AG04449 (cell line): Measurements from ENCODE around the gene PHC2.

Experiments used
- CTCF ChIA-PET: fragments of 350-600 bp; formaldehyde crosslinking; extraction: SDS; loops from one replicate; lab custom pipeline; 2021; ENCODE audit warnings: antibody characterized with exemption; lab: Yijun Ruan, JAX
- POLR2A ChIA-PET: fragments of 400-600, 350-600 bp; formaldehyde crosslinking; extraction: SDS; loops from one replicate; lab custom pipeline; 2020; ENCODE audit warnings: antibody characterized with exemption, inconsistent platforms; lab: Yijun Ruan, JAX
- DNase-seq: peaks from one replicate; pipeline ENCODE4 v3.0.0-alpha.2; 2010; ENCODE audit warnings: low read depth, low spot score
- H3K4me3 ChIP-seq: 2 replicates; pipeline ENCODE4 v1.5.1; 2011; ENCODE audit warnings: low read depth, mild to moderate bottlenecking, control low read depth, low read length
- TF ChIP-seq, protein P1 (sequence below): IDR thresholded peaks from one replicate; pipeline ENCODE4 v1.5.1; 2011; ENCODE audit warnings: mild to moderate bottlenecking, moderate library complexity, low read length, control low read depth, inconsistent platforms; ENCODE audit not compliant: insufficient read depth; ENCODE audit errors: missing control alignments

Gene PHC2

DNA sequence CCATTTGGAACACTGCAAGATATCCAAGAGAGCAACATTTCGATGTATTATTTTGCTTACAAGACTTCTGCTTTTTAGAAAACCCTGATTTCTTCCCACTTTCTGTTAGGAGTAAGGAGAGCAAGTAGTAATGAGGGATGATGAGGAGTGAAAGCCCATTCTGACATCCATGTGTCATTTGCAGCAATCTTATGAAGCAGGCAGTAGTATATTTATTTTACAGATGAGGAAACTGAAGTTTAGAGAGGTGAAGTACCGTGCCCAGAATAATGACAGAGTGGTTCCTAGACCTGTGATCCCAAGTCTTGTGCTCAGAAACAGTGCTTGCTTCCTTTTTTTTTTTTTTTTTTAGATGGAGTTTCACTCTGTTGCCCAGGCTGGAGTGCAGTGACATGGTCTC is 34.4 kb upstream of the PHC2 start:
- DNase-seq = no peak
- ChIA-PET POLR2A (no interaction called here), CTCF (interaction anchor here (1.1 to 11.0 kb wide), 3 partner anchors 10 to 168 kb away, joined by 3 to 436 read pairs (median 118); no protein-coding TSS in a partner anchor)
- H3K4me3 ChIP-seq = no peak overlapping the region
- TF ChIP-seq, protein P1, sequence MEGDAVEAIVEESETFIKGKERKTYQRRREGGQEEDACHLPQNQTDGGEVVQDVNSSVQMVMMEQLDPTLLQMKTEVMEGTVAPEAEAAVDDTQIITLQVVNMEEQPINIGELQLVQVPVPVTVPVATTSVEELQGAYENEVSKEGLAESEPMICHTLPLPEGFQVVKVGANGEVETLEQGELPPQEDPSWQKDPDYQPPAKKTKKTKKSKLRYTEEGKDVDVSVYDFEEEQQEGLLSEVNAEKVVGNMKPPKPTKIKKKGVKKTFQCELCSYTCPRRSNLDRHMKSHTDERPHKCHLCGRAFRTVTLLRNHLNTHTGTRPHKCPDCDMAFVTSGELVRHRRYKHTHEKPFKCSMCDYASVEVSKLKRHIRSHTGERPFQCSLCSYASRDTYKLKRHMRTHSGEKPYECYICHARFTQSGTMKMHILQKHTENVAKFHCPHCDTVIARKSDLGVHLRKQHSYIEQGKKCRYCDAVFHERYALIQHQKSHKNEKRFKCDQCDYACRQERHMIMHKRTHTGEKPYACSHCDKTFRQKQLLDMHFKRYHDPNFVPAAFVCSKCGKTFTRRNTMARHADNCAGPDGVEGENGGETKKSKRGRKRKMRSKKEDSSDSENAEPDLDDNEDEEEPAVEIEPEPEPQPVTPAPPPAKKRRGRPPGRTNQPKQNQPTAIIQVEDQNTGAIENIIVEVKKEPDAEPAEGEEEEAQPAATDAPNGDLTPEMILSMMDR = no peak

DNA sequence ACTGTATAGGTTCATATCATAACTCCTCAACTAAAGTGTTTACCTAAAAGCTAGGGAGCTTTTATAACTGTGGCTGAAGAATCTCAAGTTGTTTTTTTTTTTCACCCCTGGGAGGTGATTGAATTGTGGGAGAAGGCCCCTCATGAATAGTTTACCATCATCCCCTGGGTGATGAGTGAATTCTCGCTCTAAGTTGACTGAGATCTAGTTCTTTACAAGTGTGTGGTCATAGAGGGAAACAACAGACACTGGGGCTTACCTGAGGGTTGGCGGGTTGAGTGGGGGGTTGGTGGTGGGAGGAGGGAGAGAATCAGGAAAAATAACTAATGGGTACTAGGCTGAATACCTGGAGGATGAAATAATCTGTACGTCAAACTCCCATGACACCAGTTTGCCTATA is 33.7 kb upstream of the PHC2 start:
- ChIA-PET POLR2A (no interaction called here), CTCF (interaction anchor here (1.1 to 11.0 kb wide), 2 partner anchors 9 to 167 kb away, joined by 3 to 436 read pairs; no protein-coding TSS in a partner anchor)
- DNase-seq = no peak
- TF ChIP-seq, protein P1 = no peak
- no peak overlapping the region for H3K4me3 ChIP-seq

DNA sequence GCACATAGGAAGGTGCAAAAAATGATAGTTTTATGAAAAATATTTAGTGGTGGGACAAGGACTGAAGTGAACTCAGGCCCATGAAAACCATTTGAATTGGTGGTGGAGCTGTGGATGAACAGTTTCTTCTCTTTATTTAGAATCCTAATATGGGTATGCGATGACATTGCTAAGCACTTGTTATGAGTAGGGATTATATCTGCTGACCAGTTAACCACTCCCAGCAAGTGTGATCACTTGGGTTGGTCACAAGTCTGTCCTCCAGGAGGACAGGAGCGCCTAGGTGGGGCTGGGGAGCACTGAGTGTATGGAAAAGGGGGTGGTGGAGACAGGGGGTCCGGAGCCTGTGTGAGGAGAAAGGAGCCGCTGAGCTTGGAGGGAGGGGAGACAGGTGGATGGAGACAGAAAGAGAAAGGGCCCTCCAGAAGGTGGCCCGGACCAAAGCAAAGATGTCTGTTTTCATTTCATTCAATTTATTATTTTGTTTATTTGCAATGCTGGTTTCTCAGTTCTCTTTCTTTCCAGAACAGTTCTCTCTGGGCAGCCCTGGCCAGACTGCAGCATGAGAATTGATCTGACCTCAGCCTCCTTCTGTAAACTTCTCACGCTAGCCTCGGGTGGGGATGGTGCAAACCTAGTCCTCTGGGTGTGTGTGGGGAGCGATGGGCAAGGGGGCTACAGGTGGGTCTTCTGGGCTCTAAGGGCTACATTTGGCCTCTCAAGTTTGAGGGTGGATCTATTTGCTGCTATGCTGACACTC is 31.7 kb upstream of the PHC2 start:
- ChIA-PET POLR2A (no interaction called here), CTCF (interaction anchor here (1.0 to 5.0 kb wide), 3 partner anchors 7 to 167 kb away, joined by 3 to 61 read pairs (median 3); no protein-coding TSS in a partner anchor)
- no peak for DNase-seq
- no peak overlapping the region for H3K4me3 ChIP-seq
- TF ChIP-seq, protein P1 = no peak

DNA sequence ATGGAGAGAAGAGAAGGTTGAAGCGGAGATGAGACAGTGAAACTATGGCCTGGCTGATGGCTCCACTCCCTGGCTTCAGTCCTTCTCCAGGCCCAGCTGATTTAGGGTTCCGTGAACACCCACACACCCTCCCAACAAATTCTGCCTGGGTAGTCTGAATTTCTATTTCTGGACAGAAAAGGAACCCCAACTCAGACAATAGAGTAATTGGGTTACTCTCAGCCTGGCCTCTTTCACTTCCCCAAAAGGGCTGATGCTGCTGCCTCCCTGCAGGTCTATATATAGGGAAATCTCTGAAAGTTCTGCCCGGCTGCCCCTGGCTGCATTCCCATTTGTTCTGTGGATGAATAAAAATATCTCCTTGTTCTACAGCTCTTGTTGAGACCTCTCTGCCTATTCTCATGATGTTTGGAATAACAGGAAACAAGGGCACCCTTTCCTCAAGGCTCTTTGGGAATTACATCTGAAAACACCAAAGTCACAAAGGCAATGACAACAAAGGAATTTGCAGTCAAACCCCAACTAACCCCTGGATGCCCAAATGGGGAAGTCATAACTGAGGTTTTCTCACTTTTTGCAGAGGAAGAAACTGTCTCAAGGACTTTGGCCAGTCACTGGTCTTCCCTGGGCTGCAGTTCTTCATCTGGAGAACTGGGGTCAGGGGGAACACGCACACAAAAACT is 30.2 kb upstream of the PHC2 start:
- H3K4me3 ChIP-seq = no peak overlapping the region
- no peak for DNase-seq
- CTCF ChIA-PET = interaction anchor here (2.2 to 7.1 kb wide), 3 partner anchors 9 to 165 kb away, joined by 21 to 124 read pairs (median 61); no protein-coding TSS in a partner anchor
- POLR2A ChIA-PET = no interaction called here
- TF ChIP-seq, protein P1 = no peak

DNA sequence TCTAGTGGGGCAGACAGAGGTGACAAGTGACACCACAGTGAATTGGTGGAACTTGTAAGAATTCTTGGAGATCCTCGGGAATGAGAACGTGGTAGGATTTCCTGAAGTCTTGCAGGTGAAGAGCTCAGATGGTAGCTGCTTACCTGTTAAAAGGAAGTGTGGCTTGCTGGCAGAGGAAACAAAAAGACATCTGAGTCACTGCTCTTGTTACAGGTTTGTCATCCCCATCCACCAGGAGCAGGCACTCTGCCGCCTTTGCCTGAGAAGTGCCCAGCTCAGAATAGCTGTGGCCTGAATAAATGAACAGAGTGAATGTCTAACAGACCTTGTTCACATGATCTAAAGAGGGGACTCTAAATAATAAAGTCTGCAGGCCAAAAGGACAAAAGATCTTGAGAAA is 29.2 kb upstream of the PHC2 start:
- CTCF ChIA-PET = interaction anchor here (0.8 to 7.1 kb wide), 5 partner anchors 10 to 164 kb away, joined by 3 to 124 read pairs (median 21); no protein-coding TSS in a partner anchor
- TF ChIP-seq, protein P1 = no peak
- DNase-seq = no peak
- POLR2A ChIA-PET = interaction anchor here (0.9 to 1.2 kb wide), 2 partner anchors 12 to 113 kb away, joined by 3 to 4 read pairs; no protein-coding TSS in a partner anchor
- no peak overlapping the region for H3K4me3 ChIP-seq
